Adrenal gland (tissue), 5 donors: Measurements from ENCODE around the gene FEZF2.

Experiments used
- CTCF ChIP-seq, 6 experiments: fragments of 450-650 bp in 4 of 6; fragments of 200-600 bp in 2 of 6; sonication (generic) in 1 of 6; IDR thresholded peaks; 1 replicate in 5 of 6; 2 replicates in 1 of 6; pipeline versions ENCODE4 v1.5.1 to v1.8.0; 2016 to 2021; ENCODE audit warnings: antibody characterized with exemption in 6 of 6, mild to moderate bottlenecking in 2 of 6, moderate library complexity in 1 of 6
- POLR2A ChIP-seq, 2 donors: fragments of 450-650 bp; IDR thresholded peaks; one replicate each; pipeline ENCODE4 v1.6.1; 2017; ENCODE audit warnings: antibody characterized with exemption in 2 of 2, mild to moderate bottlenecking in 2 of 2, moderate library complexity in 1 of 2
- donor health status: DM: no; HTN: no; CAD: no.

GRCh38 chr3:62376906-62377877 lies 3.8 kb upstream of the FEZF2 start:
- TF ChIP-seq CTCF (IDR thresholded peaks at IDR 0.05): no peak
- TF ChIP-seq POLR2A (IDR thresholded peaks at IDR 0.05): no peak
